BLaER1 treated with 17β-estradiol and CSF1 and Interleukin-3, amounts not matched to agents 10 nM and 100 nM (cell line): ENCODE measurements around the gene MYL5.

Experiments
- H3K27ac ChIP-seq, 11 experiments: shearing (Covaris generic); formaldehyde crosslinking; 2 replicates each; pipeline ENCODE4 v1.8.1; 2022
- H3K27me3 ChIP-seq, 11 experiments: shearing (Covaris generic); formaldehyde crosslinking; 2 replicates each; pipeline ENCODE4 v1.8.1; 2022
- H3K36me3 ChIP-seq, 11 experiments: shearing (Covaris generic); formaldehyde crosslinking; 2 replicates each; pipeline ENCODE4 v1.8.1; 2022
- H3K4me1 ChIP-seq, 10 experiments: shearing (Covaris generic); formaldehyde crosslinking; 2 replicates each; pipeline ENCODE4 v1.8.1; 2022
- H3K4me2 ChIP-seq, 11 experiments: shearing (Covaris generic); formaldehyde crosslinking; 2 replicates each; pipeline ENCODE4 v1.8.1; 2022
- H3K4me3 ChIP-seq, 10 experiments: shearing (Covaris generic); formaldehyde crosslinking; 2 replicates each; pipeline ENCODE4 v1.8.1; 2022
- H3K9ac ChIP-seq, 11 experiments: shearing (Covaris generic); formaldehyde crosslinking; 2 replicates each; pipeline ENCODE4 v1.8.1; 2022
- H3K9me3 ChIP-seq, 11 experiments: shearing (Covaris generic); formaldehyde crosslinking; replicated peaks in 1 of 11; 2 replicates each; pipeline ENCODE4 v1.8.1; 2022
- H4K20me1 ChIP-seq, 11 experiments: shearing (Covaris generic); formaldehyde crosslinking; 2 replicates each; pipeline ENCODE4 v1.8.1; 2022
- Cebpa-rat ChIP-seq, 11 experiments: shearing (Covaris generic); IDR thresholded peaks; 2 replicates each; pipeline ENCODE4 v1.8.1; 2022

The MYL5 gene

GRCh38 chr4:680551-680927 is 6.2 kb downstream of the MYL5 start:
- Histone ChIP-seq H3K36me3 (no peaks in the 10 kb centered on the region), H4K20me1 (peaks cover 0 to 10% (median 0%) of the 10 kb centered on the region in 11 experiments; a peak in 2 of 22 replicates), H3K4me3 (peak overlapping the region in 7 of 10 experiments; percentile 32 to 66 (median 43); a peak in 10 of 20 replicates), H3K4me1 (peaks cover 61 to 79% (median 64%) of the 10 kb centered on the region in 10 experiments), H3K9me3 (no peaks in the 10 kb centered on the region), H3K27ac (peak overlapping the region in 10 of 11 experiments; percentile 38 to 77 (median 54); a peak in 17 of 22 replicates), H3K9ac (peak overlapping the region; percentile 45 to 73 (median 60); a peak in 19 of 22 replicates), H3K4me2 (peak overlapping the region; percentile 72 to 93 (median 90)), H3K27me3 (no peaks in the 10 kb centered on the region)
- no peak for TF ChIP-seq Cebpa-rat (IDR thresholded peaks at IDR 0.05)

GRCh38 chr4:680928-681645 is 6.7 kb downstream of the MYL5 start:
- H3K4me3 ChIP-seq: peak overlapping the region in 7 of 10 experiments; percentile 32 to 66 (median 43); a peak in 11 of 20 replicates
- no peak for TF ChIP-seq Cebpa-rat (IDR thresholded peaks at IDR 0.05)

GRCh38 chr4:681736-682451 is 7.6 kb downstream of the MYL5 start:
- Histone ChIP-seq H3K9ac (no peak overlapping the region), H3K4me1 (peaks cover 48 to 79% (median 58%) of the 10 kb centered on the region in 10 experiments), H3K9me3 (no peaks in the 10 kb centered on the region), H3K27ac (no peak overlapping the region), H3K4me3 (no peak overlapping the region), H3K27me3 (no peaks in the 10 kb centered on the region), H3K36me3 (no peaks in the 10 kb centered on the region), H3K4me2 (peak overlapping the region in 2 of 11 experiments; percentile 13 to 74; a peak in 1 of 22 replicates), H4K20me1 (0 out of 22 replicates have a peak, but pooled peaks cover 0 to 3% (median 0%) of the 10 kb centered on the region in 11 experiments)
- no peak for TF ChIP-seq Cebpa-rat (IDR thresholded peaks at IDR 0.05)

More at GRCh38 chr4:680928-681645, 6.7 kb downstream of the MYL5 start:
- Histone ChIP-seq H3K27me3 (no peaks in the 10 kb centered on the region), H3K4me1 (peaks cover 56 to 79% (median 62%) of the 10 kb centered on the region in 10 experiments), H3K9ac (peak overlapping the region; percentile 45 to 73 (median 60); a peak in 19 of 22 replicates), H3K4me2 (peak overlapping the region; percentile 72 to 93 (median 90)), H3K27ac (peak overlapping the region; percentile 38 to 77 (median 52); a peak in 18 of 22 replicates), H3K9me3 (no peaks in the 10 kb centered on the region), H3K36me3 (no peaks in the 10 kb centered on the region), H4K20me1 (peaks cover 0 to 10% (median 0%) of the 10 kb centered on the region in 11 experiments; a peak in 2 of 22 replicates)

GRCh38 chr4:682490-683172 is 8.3 kb downstream of the MYL5 start:
- H3K36me3 ChIP-seq: no peaks in the 10 kb centered on the region
- H3K27ac ChIP-seq: no peak overlapping the region
- no peaks in the 10 kb centered on the region for H4K20me1 ChIP-seq
- H3K4me1 ChIP-seq: peaks cover 40 to 79% (median 55%) of the 10 kb centered on the region in 10 experiments
- no peak overlapping the region for H3K9ac ChIP-seq
- no peak for TF ChIP-seq Cebpa-rat (IDR thresholded peaks at IDR 0.05)
- no peaks in the 10 kb centered on the region for H3K27me3 ChIP-seq
- peak overlapping the region in 10 of 11 experiments; percentile 37 to 74 (median 52); a peak in 16 of 22 replicates for H3K4me2 ChIP-seq
- no peaks in the 10 kb centered on the region for H3K9me3 ChIP-seq
- H3K4me3 ChIP-seq: no peak overlapping the region

GRCh38 chr4:683247-683897 is 9.0 kb downstream of the MYL5 start:
- Histone ChIP-seq H3K4me3 (no peak overlapping the region), H3K9me3 (no peaks in the 10 kb centered on the region), H3K4me2 (peak overlapping the region; percentile 37 to 74 (median 51); a peak in 20 of 22 replicates), H4K20me1 (no peaks in the 10 kb centered on the region), H3K27me3 (peaks cover 0 to 3% (median 0%) of the 10 kb centered on the region in 11 experiments; a peak in 3 of 22 replicates), H3K9ac (peak overlapping the region in 5 of 11 experiments; percentile 6 to 35 (median 15); a peak in 3 of 22 replicates), H3K36me3 (no peaks in the 10 kb centered on the region), H3K4me1 (peaks cover 33 to 79% (median 53%) of the 10 kb centered on the region in 10 experiments), H3K27ac (peak overlapping the region in 4 of 11 experiments; percentile 10 to 38 (median 20); a peak in 2 of 22 replicates)
- no peak for TF ChIP-seq Cebpa-rat (IDR thresholded peaks at IDR 0.05)

GRCh38 chr4:683982-684622 is 9.8 kb downstream of the MYL5 start:
- Histone ChIP-seq H3K4me3 (no peak overlapping the region), H3K27me3 (peaks cover 0 to 11% (median 0%) of the 10 kb centered on the region in 11 experiments; a peak in 7 of 22 replicates), H3K4me2 (peak overlapping the region; percentile 37 to 74 (median 51); a peak in 20 of 22 replicates), H4K20me1 (no peaks in the 10 kb centered on the region), H3K4me1 (peaks cover 28 to 80% (median 53%) of the 10 kb centered on the region in 10 experiments), H3K9me3 (no peaks in the 10 kb centered on the region), H3K36me3 (no peaks in the 10 kb centered on the region), H3K27ac (peak overlapping the region in 3 of 11 experiments; percentile 10 to 38 (median 28); a peak in 1 of 22 replicates), H3K9ac (peak overlapping the region in 3 of 11 experiments; percentile 6 to 15 (median 12); a peak in 2 of 22 replicates)
- no peak for TF ChIP-seq Cebpa-rat (IDR thresholded peaks at IDR 0.05)

GRCh38 chr4:684623-685327 is 10.4 kb downstream of the MYL5 start:
- no peak overlapping the region for H3K4me3 ChIP-seq
- no peak for TF ChIP-seq Cebpa-rat (IDR thresholded peaks at IDR 0.05)
- H3K36me3 ChIP-seq: no peaks in the 10 kb centered on the region
- H3K27ac ChIP-seq: no peak overlapping the region
- no peaks in the 10 kb centered on the region for H3K9me3 ChIP-seq
- H3K27me3 ChIP-seq: peaks cover 0 to 13% (median 0%) of the 10 kb centered on the region in 11 experiments; a peak in 7 of 22 replicates
- no peak overlapping the region for H3K9ac ChIP-seq
- peaks cover 35 to 87% (median 59%) of the 10 kb centered on the region in 10 experiments for H3K4me1 ChIP-seq
- peak overlapping the region in 1 of 11 experiments; percentile 74; a peak in 1 of 22 replicates for H3K4me2 ChIP-seq
- no peaks in the 10 kb centered on the region for H4K20me1 ChIP-seq
